ENCODE measurements around the gene SCPEP1. TPM values are rescaled to one million over a fixed set of nuclear protein-coding genes. Genes with fewer than 3 reads are reported as not detected.
A peak's percentile ranks its signal among the peaks of the same experiment; 100 is the strongest.

Gene SCPEP1
- total RNA-seq, 4 donors from 2014 or later, result 48.7 to 150 (median 64.7) TPM

GRCh38 chr17:57035971-57036481, 58.1 kb downstream of the SCPEP1 start:
- peak overlapping the region in 3 of 4 donors; percentile 65 to 91 (median 88) for H3K27ac ChIP-seq
- H3K4me3 ChIP-seq, result peak overlapping the region in 3 of 4 donors; percentile 5 to 42 (median 34)
- H3K36me3 ChIP-seq, result no peaks in the 10 kb centered on the region
- H3K9me3 ChIP-seq, result no peaks in the 10 kb centered on the region
- TF ChIP-seq, protein P1, sequence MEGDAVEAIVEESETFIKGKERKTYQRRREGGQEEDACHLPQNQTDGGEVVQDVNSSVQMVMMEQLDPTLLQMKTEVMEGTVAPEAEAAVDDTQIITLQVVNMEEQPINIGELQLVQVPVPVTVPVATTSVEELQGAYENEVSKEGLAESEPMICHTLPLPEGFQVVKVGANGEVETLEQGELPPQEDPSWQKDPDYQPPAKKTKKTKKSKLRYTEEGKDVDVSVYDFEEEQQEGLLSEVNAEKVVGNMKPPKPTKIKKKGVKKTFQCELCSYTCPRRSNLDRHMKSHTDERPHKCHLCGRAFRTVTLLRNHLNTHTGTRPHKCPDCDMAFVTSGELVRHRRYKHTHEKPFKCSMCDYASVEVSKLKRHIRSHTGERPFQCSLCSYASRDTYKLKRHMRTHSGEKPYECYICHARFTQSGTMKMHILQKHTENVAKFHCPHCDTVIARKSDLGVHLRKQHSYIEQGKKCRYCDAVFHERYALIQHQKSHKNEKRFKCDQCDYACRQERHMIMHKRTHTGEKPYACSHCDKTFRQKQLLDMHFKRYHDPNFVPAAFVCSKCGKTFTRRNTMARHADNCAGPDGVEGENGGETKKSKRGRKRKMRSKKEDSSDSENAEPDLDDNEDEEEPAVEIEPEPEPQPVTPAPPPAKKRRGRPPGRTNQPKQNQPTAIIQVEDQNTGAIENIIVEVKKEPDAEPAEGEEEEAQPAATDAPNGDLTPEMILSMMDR (IDR thresholded peaks at IDR 0.05), result no peak
- peak; percentile 12 to 43 for TF ChIP-seq POLR2A (IDR thresholded peaks at IDR 0.05)
- peak in 1 of 3 donors; percentile 78 for DNase-seq
- peaks cover 0 to 19% (median 0%) of the 10 kb centered on the region in 4 donors for H3K4me1 ChIP-seq
- H3K27me3 ChIP-seq, result no peaks in the 10 kb centered on the region

GRCh38 chr17:57037411-57037810, 59.5 kb downstream of the SCPEP1 start:
- H3K27me3 ChIP-seq, result no peaks in the 10 kb centered on the region
- no peaks in the 10 kb centered on the region for H3K9me3 ChIP-seq
- TF ChIP-seq, protein P1 (IDR thresholded peaks at IDR 0.05), result no peak
- TF ChIP-seq POLR2A (IDR thresholded peaks at IDR 0.05), result no peak
- H3K4me3 ChIP-seq, result no peak overlapping the region
- peak overlapping the region in 1 of 4 donors; percentile 88 for H3K27ac ChIP-seq
- H3K36me3 ChIP-seq, result no peaks in the 10 kb centered on the region
- no peak for DNase-seq
- peaks cover 0 to 19% (median 0%) of the 10 kb centered on the region in 4 donors for H3K4me1 ChIP-seq

- Histone ChIP-seq H3K4me1 (peaks cover 0 to 11% (median 0%) of the 10 kb centered on the region in 4 donors), H3K36me3 (no peaks in the 10 kb centered on the region), H3K4me3 (no peak overlapping the region), H3K27me3 (no peaks in the 10 kb centered on the region), H3K9me3 (no peaks in the 10 kb centered on the region), H3K27ac (no peak overlapping the region)
- no peak for DNase-seq
- TF ChIP-seq POLR2A (IDR thresholded peaks at IDR 0.05), result no peak
- TF ChIP-seq, protein P1 (IDR thresholded peaks at IDR 0.05), result no peak
Measured at GRCh38 chr17:57038486-57038885, 60.6 kb downstream of the SCPEP1 start.

- H3K9me3 ChIP-seq, result no peaks in the 10 kb centered on the region
- peaks cover 0 to 7% (median 0%) of the 10 kb centered on the region in 4 donors for H3K4me1 ChIP-seq
- DNase-seq, result no peak
- H3K27ac ChIP-seq, result no peak overlapping the region
- peaks cover 0 to 4% of the 10 kb centered on the region in 2 donors for H3K27me3 ChIP-seq
- H3K4me3 ChIP-seq, result no peak overlapping the region
- TF ChIP-seq, protein P1 (IDR thresholded peaks at IDR 0.05), result no peak
- TF ChIP-seq POLR2A (IDR thresholded peaks at IDR 0.05), result no peak
- no peaks in the 10 kb centered on the region for H3K36me3 ChIP-seq
Measured at GRCh38 chr17:57040571-57040970, 62.6 kb downstream of the SCPEP1 start.

DNA sequence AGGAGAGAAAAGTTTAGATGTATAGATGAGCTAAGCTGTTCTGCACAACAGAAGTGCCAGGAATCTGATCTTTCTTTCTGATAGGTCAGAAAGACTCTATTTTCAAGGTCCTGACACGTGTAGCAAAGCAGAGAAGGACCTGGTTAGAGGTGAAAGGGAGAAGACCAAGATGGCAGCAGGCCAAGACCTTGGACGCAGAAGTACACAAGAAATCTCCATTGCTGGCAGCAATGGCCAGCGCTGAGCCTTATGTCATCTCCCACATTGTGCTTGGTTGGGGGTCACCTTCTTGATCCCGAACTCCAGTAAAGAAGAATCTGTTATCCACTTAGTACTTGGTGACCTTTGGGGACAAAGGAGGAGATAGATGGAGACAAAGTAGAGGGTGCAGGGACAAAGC, 65.3 kb downstream of the SCPEP1 start:
- Histone ChIP-seq H3K27ac (no peak overlapping the region), H3K9me3 (no peaks in the 10 kb centered on the region), H3K4me1 (peaks cover 0 to 7% (median 2%) of the 10 kb centered on the region in 4 donors), H3K4me3 (no peak overlapping the region), H3K27me3 (peaks cover 0 to 6% of the 10 kb centered on the region in 2 donors), H3K36me3 (no peaks in the 10 kb centered on the region)
- TF ChIP-seq, protein P1 (IDR thresholded peaks at IDR 0.05), result no peak
- no peak for TF ChIP-seq POLR2A (IDR thresholded peaks at IDR 0.05)
- DNase-seq, result no peak
